ENCODE measurements around the gene STAU1.
"Not testable (repeated sequence)": the region's sequence is repeated elsewhere in the genome, so short reads cannot be mapped to it uniquely, and the experiment has no call there.

The STAU1 gene

GRCh38 chr20:49123982-49124381 is 64.2 kb downstream of the STAU1 start:
- DNase-seq (ENCODE audit: low read depth in 2 of 3, low spot score in 2 of 3): no peak

DNA sequence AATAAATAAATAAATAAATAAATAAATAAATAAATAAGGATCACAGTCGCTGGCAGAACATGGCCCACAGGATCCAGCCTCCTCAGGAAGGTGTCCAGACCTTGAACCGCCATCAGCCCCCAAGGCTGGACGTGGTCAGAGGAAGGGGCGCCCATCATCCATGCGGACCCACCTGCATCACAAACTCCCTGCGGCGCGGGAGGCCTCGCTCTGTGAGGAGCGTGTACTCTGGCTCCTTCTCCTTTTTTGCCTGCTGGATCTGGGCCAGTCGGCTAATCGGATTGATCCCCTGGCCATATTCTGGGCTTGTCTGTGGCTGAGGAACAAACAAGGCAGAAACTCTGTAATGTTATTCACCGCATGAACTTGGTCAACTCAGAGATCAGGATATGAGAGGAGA is 65.2 kb downstream of the STAU1 start:
- no peak for DNase-seq (ENCODE audit: low read depth in 2 of 3, low spot score in 2 of 3)

GRCh38 chr20:49119988-49120387 is 68.1 kb downstream of the STAU1 start:
- DNase-seq (ENCODE audit: low read depth in 2 of 3, low spot score in 2 of 3): no peak

DNA sequence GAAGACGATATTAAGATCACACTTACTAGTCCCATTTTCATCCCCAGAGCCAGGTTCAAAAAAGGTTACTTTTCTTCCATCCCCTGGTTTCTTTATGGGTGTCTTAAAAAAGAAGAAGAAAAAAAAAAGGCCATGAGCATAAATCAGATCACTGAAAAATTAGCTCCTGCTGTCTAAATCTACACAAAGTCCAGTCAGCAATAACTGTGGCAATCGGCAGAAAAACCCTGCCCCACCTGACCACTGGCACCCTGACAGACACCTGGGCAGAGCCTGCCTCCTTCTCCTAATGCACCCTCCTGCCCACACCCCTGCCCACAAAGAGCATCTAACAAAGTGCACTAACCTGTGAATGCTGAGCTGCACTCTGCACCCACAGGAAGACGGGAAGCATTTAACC is 69.8 kb downstream of the STAU1 start:
- DNase-seq (ENCODE audit: low read depth in 2 of 3, low spot score in 2 of 3): no peak

- no peak for DNase-seq (ENCODE audit: low read depth in 2 of 3, low spot score in 2 of 3)
Observed at GRCh38 chr20:49115564-49115963, 72.6 kb downstream of the STAU1 start.

GRCh38 chr20:49112596-49113274 is 75.4 kb downstream of the STAU1 start:
- no peak for DNase-seq (ENCODE audit: low read depth in 2 of 3, low spot score in 2 of 3)

- DNase-seq (ENCODE audit: low read depth in 2 of 3, low spot score in 2 of 3): no peak
Observed at GRCh38 chr20:49110767-49111694, 77.1 kb downstream of the STAU1 start.

- no peak for DNase-seq (ENCODE audit: low read depth in 2 of 3, low spot score in 2 of 3)
Observed at GRCh38 chr20:49106328-49106727, 81.8 kb downstream of the STAU1 start.

- not testable (repeated sequence) for DNase-seq (ENCODE audit: low read depth in 2 of 3, low spot score in 2 of 3)
Observed at GRCh38 chr20:49104979-49105547, 83.1 kb downstream of the STAU1 start.

GRCh38 chr20:49104365-49104648 is 83.8 kb downstream of the STAU1 start:
- DNase-seq (ENCODE audit: low read depth in 2 of 3, low spot score in 2 of 3): no peak

GRCh38 chr20:49103647-49104364 is 84.3 kb downstream of the STAU1 start:
- DNase-seq (ENCODE audit: low read depth in 2 of 3, low spot score in 2 of 3): no peak

DNA sequence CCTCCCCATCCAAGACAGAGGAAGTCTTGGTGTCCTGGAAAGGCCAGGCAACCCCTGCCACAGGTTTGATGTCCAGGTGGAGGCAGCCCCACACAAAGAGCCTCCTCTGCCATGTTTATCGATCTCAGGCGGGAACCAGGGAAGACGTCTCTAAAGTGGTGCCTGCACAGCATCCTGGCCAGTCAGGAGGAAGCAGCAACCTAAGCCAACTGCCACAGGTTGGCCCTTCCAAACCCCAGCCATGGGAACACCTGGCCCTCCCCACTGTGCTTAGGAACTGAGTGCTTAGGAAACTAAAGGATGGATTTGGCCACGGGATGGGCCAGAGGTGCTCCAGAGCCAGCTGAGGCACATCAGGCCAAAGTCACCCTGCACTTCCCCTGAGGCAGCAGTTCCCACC is 85.1 kb downstream of the STAU1 start:
- no peak for DNase-seq (ENCODE audit: low read depth in 2 of 3, low spot score in 2 of 3)

- DNase-seq (ENCODE audit: low read depth in 2 of 3, low spot score in 2 of 3): no peak
Observed at GRCh38 chr20:49100972-49101371, 87.2 kb downstream of the STAU1 start.

DNA sequence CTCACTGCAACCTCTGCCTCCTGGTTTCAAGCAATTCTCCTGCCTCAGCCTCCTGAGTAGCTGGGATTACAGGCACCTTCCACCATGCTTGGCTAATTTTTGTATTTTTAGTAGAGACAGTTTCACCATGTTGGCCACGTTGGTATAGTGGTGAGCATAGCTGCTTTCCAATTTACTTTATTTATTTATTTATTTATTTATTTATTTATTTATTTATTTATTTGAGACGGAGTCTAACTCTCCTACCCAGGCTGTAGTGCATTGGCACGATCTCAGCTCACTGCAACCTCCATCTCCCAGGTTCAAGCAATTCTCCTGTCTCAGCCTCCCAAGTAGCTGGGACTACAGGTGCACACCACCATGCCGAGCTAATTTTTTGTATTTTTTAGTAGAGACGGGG is 87.8 kb downstream of the STAU1 start:
- not testable (repeated sequence) for DNase-seq (ENCODE audit: low read depth in 2 of 3, low spot score in 2 of 3)

- no peak for DNase-seq (ENCODE audit: low read depth in 2 of 3, low spot score in 2 of 3)
Observed at GRCh38 chr20:49099011-49099410, 89.1 kb downstream of the STAU1 start.

GRCh38 chr20:49098136-49098535 is 90.0 kb downstream of the STAU1 start:
- DNase-seq (ENCODE audit: low read depth in 2 of 3, low spot score in 2 of 3): no peak

DNA sequence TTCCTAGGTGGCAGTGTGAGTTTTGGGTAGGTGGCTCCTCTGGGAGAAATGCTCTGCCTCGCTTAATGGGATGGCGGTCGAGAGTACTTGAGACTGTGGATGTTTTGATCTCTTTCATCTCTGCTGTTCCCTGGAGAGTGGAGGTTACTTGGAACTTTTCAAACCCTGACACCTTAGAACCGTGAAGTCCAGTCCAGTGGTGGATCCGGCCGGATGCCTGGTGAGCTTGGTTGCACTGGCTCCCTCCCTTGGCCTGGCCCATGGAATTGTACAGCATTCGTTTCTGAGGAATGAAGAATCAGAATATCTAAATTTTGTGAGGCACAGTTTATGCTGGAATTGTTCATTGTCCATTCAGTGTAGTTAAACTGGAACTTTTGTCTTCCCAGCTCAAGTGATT is 91.0 kb downstream of the STAU1 start:
- DNase-seq (ENCODE audit: low read depth in 2 of 3, low spot score in 2 of 3): no peak

GRCh38 chr20:49096203-49096730 is 91.9 kb downstream of the STAU1 start:
- DNase-seq (ENCODE audit: low read depth in 2 of 3, low spot score in 2 of 3): no peak

DNA sequence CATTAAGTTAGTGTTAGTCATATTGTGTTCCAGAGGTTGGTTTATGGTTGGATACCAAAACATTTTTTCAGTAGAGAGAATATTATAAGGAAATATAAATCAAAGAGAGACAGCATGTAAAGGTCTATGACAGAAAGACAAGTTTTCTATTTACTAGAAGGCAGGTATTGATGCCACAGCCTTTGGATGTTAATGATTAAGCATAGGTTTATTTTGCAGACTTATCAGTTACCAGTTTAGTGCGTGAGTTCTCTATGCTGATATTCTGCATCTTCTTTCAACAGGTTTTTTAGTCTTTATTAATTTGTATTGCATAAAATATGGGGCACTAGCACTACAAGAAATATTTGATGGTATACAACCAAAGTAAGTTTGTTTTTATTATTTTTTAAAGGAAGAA is 96.4 kb downstream of the STAU1 start:
- DNase-seq (ENCODE audit: low read depth in 2 of 3, low spot score in 2 of 3): no peak

- DNase-seq (ENCODE audit: low read depth in 2 of 3, low spot score in 2 of 3): no peak
Observed at GRCh38 chr20:49091104-49091503, 97.0 kb downstream of the STAU1 start.

GRCh38 chr20:49082295-49082694 is 105.8 kb downstream of the STAU1 start:
- DNase-seq (ENCODE audit: low read depth in 2 of 3, low spot score in 2 of 3): not testable (repeated sequence)

Data from activated CD8-positive, alpha-beta memory T cell treated with anti-CD3 and anti-CD28 coated beads for 48 hours (primary cell).